Measurements from ENCODE around the gene HMGN3. TPM values are rescaled to one million over a fixed set of nuclear protein-coding genes. Genes with fewer than 3 reads are reported as not detected.

Gene HMGN3
- total and polyA plus RNA-seq, 2 of the 4 experiments (the other 2 are of a cell fraction): 6.8 to 35.5 TPM

- BruUV-seq (replicated peaks): no TSS peak
- no peaks in the 10 kb centered on the region for H4K20me1 ChIP-seq (ENCODE audit: insufficient read depth, low read length)
- in situ Hi-C loops (cut with MboI; ENCODE audit: low sequenced_read_pairs) (no loop called here), dilution Hi-C loops (cut with HindIII; ENCODE audit: low sequenced_read_pairs, unreplicated experiment) (no loop called here), intact Hi-C loops (cut with micrococcal nuclease) (no loop called here)
- H4K5ac ChIP-seq (ENCODE audit: low read depth, low read length): no peak overlapping the region
- H2AK9ac ChIP-seq (replicated peaks; ENCODE audit: low read depth, low read length, poor library complexity): no peak overlapping the region
- H3K4me2 ChIP-seq (ENCODE audit: low read depth, low read length): no peak overlapping the region
- no peak overlapping the region for H2AK5ac ChIP-seq (ENCODE audit: low read depth, low read length)
- no peak overlapping the region for H4K8ac ChIP-seq (ENCODE audit: low read depth in 2 of 2, low read length in 2 of 2)
- H3K18ac ChIP-seq (ENCODE audit: low read depth, low read length): no peak overlapping the region
- no peak for TF ChIP-seq SMC3 (IDR thresholded peaks at IDR 0.05; ENCODE audit: low read depth, low read length)
- TF ChIP-seq RFX5 (IDR thresholded peaks at IDR 0.05; ENCODE audit: low read depth, low read length): no peak
- no peak for TF ChIP-seq MAZ (IDR thresholded peaks at IDR 0.05; ENCODE audit: borderline replicate concordance, low read depth, low read length)
- TF ChIP-seq CTCF (conservative IDR thresholded peaks at IDR 0.05; ENCODE audit: low read depth, low read length): no peak
- no peak for TF ChIP-seq MXI1 (IDR thresholded peaks at IDR 0.05; ENCODE audit: borderline replicate concordance, low read depth, low read length)
- TF ChIP-seq, protein P1, sequence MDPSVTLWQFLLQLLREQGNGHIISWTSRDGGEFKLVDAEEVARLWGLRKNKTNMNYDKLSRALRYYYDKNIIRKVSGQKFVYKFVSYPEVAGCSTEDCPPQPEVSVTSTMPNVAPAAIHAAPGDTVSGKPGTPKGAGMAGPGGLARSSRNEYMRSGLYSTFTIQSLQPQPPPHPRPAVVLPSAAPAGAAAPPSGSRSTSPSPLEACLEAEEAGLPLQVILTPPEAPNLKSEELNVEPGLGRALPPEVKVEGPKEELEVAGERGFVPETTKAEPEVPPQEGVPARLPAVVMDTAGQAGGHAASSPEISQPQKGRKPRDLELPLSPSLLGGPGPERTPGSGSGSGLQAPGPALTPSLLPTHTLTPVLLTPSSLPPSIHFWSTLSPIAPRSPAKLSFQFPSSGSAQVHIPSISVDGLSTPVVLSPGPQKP (IDR thresholded peaks at IDR 0.05; ENCODE audit: borderline replicate concordance, low read depth, low read length): no peak
- TF ChIP-seq RCOR1 (IDR thresholded peaks at IDR 0.05; ENCODE audit: insufficient replicate concordance, low read length): no peak
- TF ChIP-seq CEBPB (IDR thresholded peaks at IDR 0.05; ENCODE audit: low read depth, low read length): no peak
- no peak for TF ChIP-seq CHD1 (IDR thresholded peaks at IDR 0.05; ENCODE audit: low read depth, low read length)
- no peak for TF ChIP-seq RAD21 (IDR thresholded peaks at IDR 0.05; ENCODE audit: low read length)
- no peak for TF ChIP-seq FOS (IDR thresholded peaks at IDR 0.05; ENCODE audit: low read depth, low read length)
- TF ChIP-seq POLR2A (IDR thresholded peaks at IDR 0.05; ENCODE audit: low read depth, low read length): no peak
- TF ChIP-seq, protein P2, sequence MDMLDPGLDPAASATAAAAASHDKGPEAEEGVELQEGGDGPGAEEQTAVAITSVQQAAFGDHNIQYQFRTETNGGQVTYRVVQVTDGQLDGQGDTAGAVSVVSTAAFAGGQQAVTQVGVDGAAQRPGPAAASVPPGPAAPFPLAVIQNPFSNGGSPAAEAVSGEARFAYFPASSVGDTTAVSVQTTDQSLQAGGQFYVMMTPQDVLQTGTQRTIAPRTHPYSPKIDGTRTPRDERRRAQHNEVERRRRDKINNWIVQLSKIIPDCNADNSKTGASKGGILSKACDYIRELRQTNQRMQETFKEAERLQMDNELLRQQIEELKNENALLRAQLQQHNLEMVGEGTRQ (IDR thresholded peaks at IDR 0.05; ENCODE audit: low read depth, low read length): no peak
- no peak for TF ChIP-seq NFE2L2 (IDR thresholded peaks at IDR 0.05; ENCODE audit: low read depth, low read length)
- no peak for TF ChIP-seq BHLHE40 (IDR thresholded peaks at IDR 0.05; ENCODE audit: low read depth, low read length)
- no peak for TF ChIP-seq MAFK (IDR thresholded peaks at IDR 0.05; ENCODE audit: low read depth, low read length)
- H2BK120ac ChIP-seq (ENCODE audit: low read depth, low read length): no peak overlapping the region
- no peaks in the 10 kb centered on the region for H3K9me1 ChIP-seq (ENCODE audit: insufficient read depth, low read length)
- no peak overlapping the region for H2BK15ac ChIP-seq (ENCODE audit: low read depth, low read length)
- H4K91ac ChIP-seq (ENCODE audit: insufficient read depth, low read depth, low read length): no peak overlapping the region
- no peak overlapping the region for H3K56ac ChIP-seq (ENCODE audit: extremely low read depth, insufficient read depth, low read length)
- POLR2A ChIA-PET (ENCODE audit: unreplicated experiment): no interaction called here
- no peak overlapping the region for H3K4ac ChIP-seq (ENCODE audit: low read depth, low read length)
- H3K14ac ChIP-seq (replicated peaks; ENCODE audit: low read depth, low read length): no peak overlapping the region
- H3K79me1 ChIP-seq (ENCODE audit: low read depth in 1 of 2, low read length in 2 of 2): no peaks in the 10 kb centered on the region
- ATAC-seq (ENCODE audit: low read depth) (no peak), DNase-seq (no peak)
- H3K27ac ChIP-seq (ENCODE audit: insufficient read depth, low read length): no peak overlapping the region
- no peaks in the 10 kb centered on the region for H3K27me3 ChIP-seq (ENCODE audit: control insufficient read depth, insufficient read depth, low read length)
- no peak overlapping the region for H2BK20ac ChIP-seq (ENCODE audit: low read depth, low read length)
- no peak overlapping the region for H3K23ac ChIP-seq (ENCODE audit: low read depth, low read length)
- no peak overlapping the region for H3K4me3 ChIP-seq (ENCODE audit: insufficient read depth, low read depth, low read length)
- H3K9me3 ChIP-seq (ENCODE audit: control insufficient read depth, insufficient read depth, low read length): no peaks in the 10 kb centered on the region
- no peak overlapping the region for H3K9ac ChIP-seq (ENCODE audit: low read depth, low read length)
- no peaks in the 10 kb centered on the region for H3K36me3 ChIP-seq (ENCODE audit: control insufficient read depth, insufficient read depth, low read length)
- H2AFZ ChIP-seq (replicated peaks; ENCODE audit: low read length, poor library complexity): no peak overlapping the region
- CTCF ChIA-PET: interaction anchor here (0.7 kb wide), 1 partner anchor 171 kb away, joined by 3 read pairs; no protein-coding TSS in a partner anchor
- H2BK5ac ChIP-seq (ENCODE audit: low read depth, low read length, poor library complexity, severe bottlenecking): no peak overlapping the region
- no peaks in the 10 kb centered on the region for H3K4me1 ChIP-seq (ENCODE audit: control insufficient read depth, insufficient read depth, low read length)
These were observed 31.6 kb upstream of the HMGN3 start for GRCh38 chr6:79266051-79266450.
